AG10803 (cell line): Measurements from ENCODE around the gene TPSG1.

ENCODE experiments used
- DNase-seq: peaks from one replicate; pipeline ENCODE4 v3.0.0; 2010; ENCODE audit warnings: low read depth
- H3K4me3 ChIP-seq: 2 replicates; pipeline ENCODE4 v1.5.1; 2011; ENCODE audit warnings: mild to moderate bottlenecking, low read length, control low read depth
- CTCF ChIP-seq: conservative IDR thresholded peaks from 2 replicates; pipeline ENCODE4 v1.5.1; 2011; ENCODE audit warnings: mild to moderate bottlenecking, low read length, control low read depth, inconsistent platforms

Gene TPSG1

GRCh38 chr16:1171854-1172428, 53.1 kb downstream of the TPSG1 start:
- TF ChIP-seq CTCF: no peak
- no peak for DNase-seq
- no peak overlapping the region for H3K4me3 ChIP-seq
